Fibroblast of skin of left biceps (primary cell): Measurements from ENCODE around the gene RGS7.
"Not testable (repeated sequence)": the region's sequence is repeated elsewhere in the genome, so short reads cannot be mapped to it uniquely, and the experiment has no call there.

Source experiments
- DNase-seq, 2 experiments: peaks; one replicate each; pipeline ENCODE4 v3.0.0-alpha.2; 2013; ENCODE audit warnings: low read depth in 2 of 2

Gene RGS7

DNA sequence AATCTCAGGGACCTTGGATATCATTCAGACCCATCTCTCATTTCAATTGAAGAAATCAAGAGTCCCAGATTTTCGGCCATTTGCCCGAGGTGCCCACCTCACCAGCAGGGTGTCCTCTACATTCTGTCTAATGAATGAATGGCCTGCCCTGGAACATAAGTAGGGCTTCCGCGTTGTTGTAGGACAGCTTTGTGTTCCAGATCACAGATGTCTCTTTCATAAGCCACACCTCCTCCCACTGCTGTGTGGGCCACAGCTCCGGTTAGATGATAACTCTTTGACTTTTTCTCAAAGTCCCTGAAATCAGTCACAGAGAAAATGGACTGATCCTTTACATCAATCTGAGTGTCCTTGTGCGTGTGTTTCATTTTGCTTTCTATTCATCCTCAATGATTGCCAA lies 144.4 kb downstream of the RGS7 start:
- DNase-seq = no peak

DNA sequence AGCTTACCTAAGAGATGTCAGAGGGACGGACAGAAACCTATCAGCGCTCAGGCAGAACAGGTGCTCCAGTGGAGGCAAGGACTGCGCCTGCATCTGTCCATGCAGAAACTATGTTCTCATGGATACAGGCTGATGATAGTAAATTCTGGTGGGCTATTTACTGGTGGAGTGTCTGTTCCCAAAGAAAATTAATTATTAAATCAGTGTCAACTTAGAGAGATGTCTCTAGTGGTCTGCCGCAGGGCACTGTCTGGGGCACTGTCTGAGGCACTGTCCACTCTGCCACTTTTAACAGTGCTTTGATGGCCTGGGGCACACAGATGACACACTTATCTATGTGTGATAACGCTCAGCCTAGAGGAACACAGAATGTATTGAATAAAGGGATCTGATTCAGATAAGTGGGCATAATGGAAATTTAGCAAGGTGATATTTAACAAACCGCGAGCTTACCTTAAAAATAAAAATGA lies 148.1 kb downstream of the RGS7 start:
- no peak for DNase-seq

DNA sequence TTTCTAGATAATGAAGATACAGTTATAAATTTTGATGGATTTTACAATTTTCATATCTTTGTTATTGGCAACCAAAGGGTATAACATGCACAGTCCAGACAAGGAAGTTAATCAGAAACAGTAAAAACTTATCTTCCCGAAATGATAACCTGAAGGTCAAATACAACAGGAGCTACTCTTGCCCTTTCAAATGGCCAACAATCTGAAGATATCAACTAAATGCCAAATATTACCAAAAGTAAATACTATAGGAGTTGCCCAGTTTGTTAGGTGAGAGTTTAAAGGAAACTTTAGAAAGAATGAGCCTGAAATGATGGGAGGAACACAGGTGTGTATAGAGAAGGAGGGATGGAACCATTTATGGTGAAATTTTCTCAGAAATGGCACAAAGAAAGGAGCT lies 153.2 kb downstream of the RGS7 start:
- DNase-seq = no peak

DNA sequence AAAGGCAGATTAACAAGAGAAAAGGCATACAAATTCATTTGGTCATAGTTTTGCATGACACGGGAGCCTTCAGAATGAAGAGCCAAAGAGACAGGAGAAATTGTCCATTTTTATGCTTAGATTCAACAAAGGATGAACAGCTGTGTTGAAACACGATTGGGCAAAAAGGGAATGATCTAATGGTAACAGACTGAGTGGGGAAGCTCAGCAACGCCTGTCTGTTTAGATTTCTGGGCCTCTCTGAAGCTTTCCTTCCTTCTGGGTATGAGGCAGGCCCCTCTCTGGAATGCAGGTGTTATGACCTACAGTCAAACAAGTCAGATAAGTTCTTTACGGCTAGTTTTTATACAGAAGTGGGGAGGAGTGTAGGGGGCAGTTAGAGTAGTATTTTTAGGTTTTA lies 154.6 kb downstream of the RGS7 start:
- DNase-seq = no peak

DNA sequence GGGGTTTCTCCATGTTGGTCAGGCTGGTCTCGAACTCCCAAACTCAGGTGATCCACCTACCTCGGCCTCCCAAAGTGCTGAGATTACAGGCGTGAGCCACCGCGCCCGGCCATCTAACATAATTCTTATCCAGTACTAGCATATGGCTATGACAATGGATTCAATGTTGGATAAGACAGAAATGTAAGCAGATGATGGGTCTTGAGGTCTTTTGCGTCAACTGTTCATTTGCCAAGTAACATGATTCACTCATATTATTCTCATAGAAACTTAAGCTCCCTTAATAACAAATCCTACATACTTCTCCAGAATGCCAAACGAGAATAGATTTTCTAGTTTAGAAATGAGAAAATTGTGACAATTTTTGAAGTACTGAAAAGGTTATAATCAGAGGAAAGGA lies 170.3 kb downstream of the RGS7 start:
- DNase-seq = no peak

DNA sequence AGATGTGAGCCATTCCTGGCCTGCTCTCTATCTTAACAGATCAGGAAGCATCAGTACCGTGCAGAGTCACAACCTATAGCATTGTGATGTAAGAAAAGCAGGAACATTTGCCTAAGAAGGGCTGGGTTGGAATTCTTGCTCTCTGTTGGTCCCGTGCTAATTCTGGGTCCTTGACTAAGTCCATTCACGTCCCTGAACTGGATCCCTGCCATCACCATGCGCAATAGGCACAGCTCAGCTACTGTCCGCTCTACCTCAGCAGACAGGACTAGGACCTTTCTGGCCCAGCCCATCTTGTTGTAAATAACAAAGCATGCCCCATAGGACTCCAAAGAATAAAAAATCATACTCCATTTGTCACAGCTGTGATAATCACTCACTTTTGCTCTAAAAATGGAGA lies 175.0 kb downstream of the RGS7 start:
- DNase-seq = no peak

DNA sequence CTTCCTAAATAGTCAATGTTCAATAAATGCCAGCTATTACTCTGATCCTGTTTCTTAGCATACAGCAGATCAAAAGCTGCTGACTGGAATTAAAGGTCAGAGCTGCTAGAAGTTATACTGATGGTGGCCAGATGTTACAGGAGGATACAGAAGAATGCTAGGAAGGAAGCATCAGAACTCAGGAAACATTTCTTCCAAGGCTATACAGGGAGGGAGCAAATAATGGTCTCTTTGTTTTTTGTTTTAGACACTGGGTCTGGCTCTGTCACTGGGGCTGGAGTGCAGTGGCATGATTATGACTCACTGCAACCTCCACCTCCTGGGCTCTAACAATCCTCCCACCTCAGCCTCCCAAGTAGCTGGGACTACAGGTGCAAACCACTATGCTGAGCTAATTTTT lies 175.5 kb downstream of the RGS7 start:
- no peak for DNase-seq

DNA sequence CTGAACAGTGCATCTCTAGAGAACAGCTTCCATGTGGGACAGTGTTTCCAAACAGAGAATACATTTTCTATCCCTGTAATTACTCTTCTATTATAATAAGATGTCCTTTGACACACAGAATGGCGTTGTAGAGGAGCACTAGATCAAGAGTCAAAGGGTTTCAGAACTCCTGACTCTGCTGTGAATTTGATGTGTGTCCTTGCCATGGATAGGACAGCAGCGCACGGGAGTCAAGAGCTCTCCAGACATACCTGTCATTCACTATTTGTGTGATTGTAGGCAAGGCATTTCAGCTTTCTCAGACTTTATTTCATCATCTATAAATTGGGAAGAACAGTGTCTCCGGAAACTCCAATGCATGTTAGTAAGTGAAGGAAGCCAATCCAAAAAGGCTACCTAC lies 176.4 kb downstream of the RGS7 start:
- no peak for DNase-seq

DNA sequence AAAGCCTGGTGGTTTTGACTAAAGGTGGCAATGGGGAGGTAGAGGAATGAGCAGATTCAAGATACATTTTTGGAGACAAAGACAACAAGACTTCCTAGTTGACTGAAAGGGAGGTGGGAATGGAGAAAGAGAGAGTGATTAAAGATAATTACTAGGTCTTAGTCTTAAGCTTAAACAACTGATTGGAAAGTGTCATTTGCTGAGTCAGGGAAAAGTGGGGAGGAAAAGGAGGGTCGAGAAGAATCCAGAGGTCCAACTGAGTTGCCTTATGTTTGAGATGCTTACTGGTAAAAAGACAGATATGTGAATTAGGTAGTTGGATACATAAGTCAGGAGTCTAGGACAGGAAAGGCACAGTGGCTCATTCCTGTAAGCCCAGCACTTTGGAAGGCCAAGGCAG lies 179.3 kb downstream of the RGS7 start:
- DNase-seq = no peak

DNA sequence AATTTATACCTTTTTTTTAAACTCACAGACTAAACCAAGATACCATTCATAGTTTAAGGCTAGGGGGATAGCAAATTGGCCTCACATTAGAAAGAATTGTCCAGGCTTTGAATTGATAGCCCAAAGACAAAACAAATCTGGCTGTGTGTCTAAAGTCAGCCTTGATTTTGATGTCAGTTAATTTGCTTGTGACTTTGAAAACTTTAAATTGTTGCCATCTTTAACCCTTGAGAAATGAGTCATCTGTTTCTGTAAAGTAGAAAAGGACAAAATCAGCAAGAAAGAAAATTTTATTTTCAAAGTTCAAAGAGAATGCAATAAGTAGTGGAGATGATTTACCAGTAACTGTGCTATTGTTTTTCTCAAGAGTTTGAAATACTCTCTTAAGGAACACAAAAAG lies 184.5 kb downstream of the RGS7 start:
- no peak for DNase-seq

DNA sequence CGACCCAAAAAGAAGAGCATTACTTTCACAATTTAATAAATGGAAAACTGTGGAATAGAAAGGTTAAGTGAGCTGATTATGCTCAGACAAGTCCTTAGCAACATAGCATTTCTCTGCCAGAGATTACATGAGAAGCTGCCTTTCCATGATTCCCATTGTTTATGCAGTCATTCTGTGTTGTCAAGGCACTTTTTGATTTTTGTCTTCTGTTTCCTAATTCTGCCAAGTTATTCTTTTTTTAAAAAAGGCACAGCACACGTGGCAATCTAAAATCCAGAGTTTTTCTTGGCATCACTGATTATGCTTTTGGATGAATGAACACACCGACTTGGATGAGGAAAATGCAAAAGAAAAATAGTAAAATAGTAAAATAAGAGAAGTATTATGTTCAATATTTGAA lies 185.0 kb downstream of the RGS7 start:
- DNase-seq = no peak

DNA sequence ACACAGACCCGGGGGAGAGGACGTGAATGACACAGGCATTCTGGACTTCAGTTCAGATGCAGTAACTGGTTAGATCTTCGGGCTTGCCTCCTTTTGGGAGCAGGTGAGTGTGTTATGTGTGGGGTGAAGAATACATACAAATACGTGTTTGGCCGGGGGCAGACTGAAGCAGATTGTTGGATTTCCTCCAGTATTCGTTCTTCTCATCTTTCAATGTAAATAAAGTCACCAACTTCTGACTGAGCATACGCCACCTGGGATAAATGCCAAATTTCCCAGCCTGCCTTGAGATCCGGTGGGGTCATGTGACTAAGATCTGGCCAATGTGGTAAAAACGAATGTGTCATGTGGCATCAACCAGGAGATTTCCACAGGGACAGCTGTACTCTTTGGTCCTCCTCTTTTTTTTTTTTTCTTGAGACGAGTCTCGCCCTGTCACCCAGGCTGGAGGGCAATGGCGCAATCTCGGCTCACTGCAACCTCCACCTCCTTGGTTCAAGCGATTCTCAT lies 189.8 kb downstream of the RGS7 start:
- no peak for DNase-seq

DNA sequence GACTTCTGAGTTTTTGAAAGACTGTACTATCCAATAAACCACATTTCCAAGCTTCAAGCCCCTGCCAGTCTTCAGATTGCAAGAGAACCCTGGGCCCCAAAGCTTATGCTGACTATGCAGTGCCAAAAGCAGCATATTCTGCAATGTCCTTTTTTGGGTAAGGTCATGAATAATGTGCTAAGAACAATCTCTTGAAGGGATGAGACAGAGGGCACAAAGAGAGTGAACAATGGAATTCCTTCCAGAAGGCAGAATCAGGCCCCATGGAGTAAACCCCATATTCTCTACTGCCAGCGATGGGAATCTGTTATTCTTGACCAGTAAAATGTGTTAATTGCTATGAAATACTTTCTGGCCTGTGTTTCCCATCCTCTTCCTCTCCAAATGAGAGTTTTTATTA lies 190.4 kb downstream of the RGS7 start:
- DNase-seq = no peak

DNA sequence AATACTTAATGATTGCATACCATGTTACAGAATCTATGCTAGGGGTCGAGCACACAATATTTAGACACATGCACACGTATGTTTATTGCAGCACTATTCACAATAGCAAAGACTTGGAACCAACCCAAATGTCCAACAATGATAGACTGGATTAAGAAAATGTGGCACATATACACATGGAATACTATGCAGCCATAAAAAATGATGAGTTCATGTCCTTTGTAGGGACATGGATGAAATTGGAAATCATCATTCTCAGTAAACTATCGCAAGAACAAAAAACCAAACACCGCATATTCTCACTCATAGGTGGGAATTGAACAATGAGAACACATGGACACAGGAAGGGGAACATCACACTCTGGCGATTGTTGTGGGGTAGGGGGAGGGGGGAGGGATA lies 191.7 kb downstream of the RGS7 start:
- DNase-seq = not testable (repeated sequence)

DNA sequence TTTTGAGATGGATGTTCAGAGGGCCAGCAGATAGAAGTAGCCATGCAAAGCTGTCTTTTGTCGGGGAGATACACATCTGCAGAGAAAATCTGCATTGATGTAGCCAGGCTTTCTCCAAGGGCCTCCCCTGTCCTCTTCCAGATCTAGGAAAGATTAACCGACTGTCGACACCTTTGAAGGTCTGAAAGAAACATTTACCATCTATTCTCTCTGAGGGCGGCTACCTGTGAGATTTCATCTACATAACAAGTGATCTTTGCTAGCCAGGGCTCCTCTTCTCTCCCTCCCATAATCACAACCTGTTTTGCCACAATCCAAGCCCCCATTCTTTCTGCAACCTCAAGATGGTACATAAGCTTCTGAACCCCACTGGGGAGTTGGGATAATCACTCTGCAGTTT lies 193.6 kb downstream of the RGS7 start:
- no peak for DNase-seq

DNA sequence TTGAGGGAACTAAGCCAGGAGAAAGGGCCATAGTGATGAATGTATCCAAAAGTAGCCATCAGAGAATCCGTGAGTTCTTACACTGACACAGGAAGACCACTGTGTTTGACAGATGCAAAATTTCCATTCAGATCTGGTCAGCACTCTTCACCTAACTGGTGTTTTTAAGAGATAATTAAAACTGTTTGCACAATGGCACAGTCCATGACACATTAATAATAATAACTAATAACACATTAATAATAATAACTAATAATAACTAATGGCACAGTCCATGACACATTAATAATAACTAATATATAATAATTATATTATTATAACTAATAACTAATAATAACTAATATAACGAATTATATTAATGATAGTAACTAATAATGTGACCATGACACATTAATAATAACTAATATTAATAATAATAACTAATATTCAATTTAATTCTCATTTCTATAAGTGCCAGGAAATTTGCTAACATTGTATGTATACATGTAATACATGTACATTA lies 195.8 kb downstream of the RGS7 start:
- no peak for DNase-seq

DNA sequence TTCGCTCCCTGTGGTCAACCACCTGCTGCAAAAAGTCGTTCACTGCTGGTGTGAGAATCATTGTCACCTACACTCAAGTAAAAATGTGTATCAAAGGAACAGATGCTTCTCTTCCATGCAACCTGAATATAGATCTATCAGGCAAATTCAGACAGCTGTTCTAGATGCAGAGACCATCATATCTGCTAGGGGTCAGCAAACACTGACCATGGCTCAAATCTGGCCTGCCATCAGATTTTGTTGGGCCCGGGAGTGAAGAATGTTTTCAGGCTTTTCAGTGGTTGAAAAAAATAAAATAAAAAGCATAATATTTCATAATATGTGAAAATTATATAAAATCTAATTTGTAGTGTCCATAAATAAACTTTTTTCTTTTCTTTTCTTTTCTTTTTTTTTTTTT lies 199.6 kb downstream of the RGS7 start:
- no peak for DNase-seq

DNA sequence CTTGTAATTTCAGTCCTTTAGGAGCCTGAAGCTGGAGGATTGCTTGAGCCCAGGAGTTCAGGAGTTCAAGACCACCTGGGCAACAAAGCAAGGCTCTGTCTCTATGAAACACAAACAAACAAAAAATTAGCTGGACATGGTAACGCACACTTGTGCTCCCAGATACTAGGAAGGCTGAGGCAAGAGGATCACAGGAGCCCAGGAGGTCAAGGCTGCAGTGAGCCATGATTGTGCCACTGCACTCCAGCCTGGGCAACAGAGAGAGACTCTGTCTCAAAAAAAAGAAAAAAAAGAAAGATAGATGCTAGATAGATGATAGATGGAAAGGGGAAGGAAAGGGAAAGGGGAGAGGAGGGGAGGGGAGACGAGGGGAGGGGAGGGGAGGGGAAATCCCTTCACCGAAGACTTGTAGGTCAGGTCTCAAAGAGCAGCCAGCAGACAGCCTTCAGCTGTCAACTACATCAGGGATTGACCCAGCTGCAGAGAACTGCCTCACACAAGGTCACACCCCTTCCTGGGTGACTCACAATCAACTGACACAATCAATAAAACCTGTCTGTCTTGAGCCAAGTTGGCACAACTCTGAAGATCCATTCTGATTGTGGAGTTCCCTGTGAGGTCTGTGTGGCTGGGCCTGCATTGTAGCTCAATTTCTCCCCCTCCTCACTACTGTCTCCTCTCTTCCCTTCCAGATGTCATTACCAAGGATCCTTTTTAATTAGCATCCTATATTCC lies 200.6 kb downstream of the RGS7 start:
- DNase-seq = no peak

DNA sequence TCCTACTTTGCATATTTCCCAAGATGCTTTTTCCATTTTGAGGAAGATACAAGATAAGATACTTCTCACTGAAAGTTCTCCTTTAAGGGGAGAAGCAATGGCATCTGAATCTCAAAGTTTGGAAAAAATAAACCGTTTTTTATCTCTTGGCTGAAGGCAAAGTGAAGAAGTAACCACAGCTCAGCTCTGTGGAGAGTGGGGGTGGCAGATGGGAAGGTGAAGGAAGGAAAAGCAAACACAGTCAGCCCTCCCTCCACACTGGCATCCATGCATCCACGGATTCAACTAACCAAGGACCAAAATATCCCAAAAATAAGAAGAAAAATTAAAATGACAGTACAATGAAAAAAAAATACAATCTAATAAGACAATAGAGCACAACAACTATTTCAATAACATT lies 211.1 kb downstream of the RGS7 start:
- DNase-seq = no peak

DNA sequence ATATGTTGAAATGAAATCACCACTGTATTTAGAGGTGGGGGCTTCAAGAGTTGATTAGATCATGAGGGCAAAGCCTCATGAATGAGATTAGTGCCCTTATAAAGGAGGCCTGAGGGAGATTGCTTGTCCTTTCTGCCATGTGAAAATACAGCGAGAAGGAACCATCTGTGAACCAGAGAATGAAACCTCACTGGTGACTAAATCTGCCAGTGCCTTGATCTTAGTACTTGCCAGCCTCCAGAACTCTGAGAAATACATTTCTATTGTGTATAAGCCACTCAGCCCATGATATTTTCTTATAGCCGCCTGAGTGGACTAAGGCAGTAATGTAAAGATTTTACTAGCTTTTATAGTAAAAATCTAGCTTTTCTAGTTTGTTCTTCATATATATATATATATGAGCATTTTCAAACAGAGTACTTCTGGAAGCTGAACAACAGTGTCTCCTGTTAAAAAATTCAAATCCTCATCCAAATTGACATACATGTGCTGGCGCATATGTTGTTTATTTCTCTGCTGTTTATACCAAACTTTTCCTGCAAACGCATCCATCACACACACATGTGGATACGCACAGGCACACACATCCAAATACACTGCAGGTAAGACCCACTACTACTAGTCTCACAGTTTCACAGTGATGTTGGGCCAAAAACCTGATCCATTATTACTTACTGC lies 213.1 kb downstream of the RGS7 start:
- no peak for DNase-seq

DNA sequence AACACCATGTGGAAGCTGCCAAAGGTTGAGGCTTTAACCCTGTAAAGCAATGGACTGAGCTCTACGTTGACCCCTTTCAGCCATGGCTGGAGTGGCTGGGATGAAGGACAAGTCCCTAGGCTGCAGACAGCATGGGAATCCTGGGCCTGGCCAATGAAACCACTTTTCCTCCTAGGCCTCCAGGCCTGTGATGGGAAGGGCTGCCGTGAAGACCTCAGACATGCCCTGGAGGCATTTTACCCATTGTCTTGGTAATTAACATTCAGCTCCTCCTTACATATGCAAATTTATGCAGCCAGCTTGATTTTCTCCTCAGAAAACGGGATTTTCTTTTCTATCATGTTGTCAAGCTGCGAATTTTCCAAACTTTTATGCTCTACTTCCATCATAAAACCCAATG lies 214.5 kb downstream of the RGS7 start:
- DNase-seq = no peak

DNA sequence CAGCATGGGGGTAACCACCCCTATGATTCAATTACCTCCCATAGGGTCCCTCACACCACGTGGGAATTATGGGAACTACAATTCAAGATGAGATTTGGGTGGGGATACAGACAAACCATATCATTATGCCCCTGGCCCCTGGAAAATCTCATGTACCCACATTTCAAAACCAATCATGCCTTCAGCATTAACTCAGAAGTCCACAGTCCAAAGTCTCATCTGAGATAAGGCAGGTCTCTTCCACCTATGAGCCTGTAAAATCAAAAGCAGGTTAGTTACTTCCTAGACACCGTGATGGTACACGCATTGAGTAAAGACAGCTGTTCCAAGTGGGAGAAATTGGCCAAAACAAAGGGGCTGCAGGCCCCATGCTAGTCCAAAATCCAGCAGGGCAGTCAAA lies 215.4 kb downstream of the RGS7 start:
- not testable (repeated sequence) for DNase-seq

DNA sequence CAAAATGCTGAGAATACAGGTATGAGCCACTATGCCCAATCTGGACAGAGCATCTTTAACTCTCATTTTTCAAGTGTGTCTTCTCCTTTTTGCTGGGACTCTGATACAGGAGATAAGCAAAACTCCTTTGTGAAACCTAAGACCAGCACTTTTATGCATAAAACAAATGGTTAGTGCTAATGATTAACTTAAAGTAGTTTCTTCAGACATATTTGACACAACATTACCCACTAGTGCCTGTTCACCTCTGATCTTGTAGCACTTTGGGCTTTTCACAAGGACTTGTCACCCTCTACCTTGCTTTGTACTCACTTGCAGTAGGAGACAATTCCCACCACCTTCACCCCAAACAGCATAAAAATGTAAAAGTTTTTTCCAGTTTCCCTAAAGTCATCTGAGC lies 216.3 kb downstream of the RGS7 start:
- DNase-seq = no peak
